GM12874 (cell line): ENCODE data around the gene UGT1A4.

Experiments used
- TF ChIP-seq, protein P1 (sequence below): IDR thresholded peaks from 2 replicates; pipeline ENCODE4 v1.5.1; 2011; ENCODE audit warnings: low read depth, mild to moderate bottlenecking, control low read depth, low read length, moderate library complexity; ENCODE audit not compliant: insufficient read depth

UGT1A4 gene

DNA sequence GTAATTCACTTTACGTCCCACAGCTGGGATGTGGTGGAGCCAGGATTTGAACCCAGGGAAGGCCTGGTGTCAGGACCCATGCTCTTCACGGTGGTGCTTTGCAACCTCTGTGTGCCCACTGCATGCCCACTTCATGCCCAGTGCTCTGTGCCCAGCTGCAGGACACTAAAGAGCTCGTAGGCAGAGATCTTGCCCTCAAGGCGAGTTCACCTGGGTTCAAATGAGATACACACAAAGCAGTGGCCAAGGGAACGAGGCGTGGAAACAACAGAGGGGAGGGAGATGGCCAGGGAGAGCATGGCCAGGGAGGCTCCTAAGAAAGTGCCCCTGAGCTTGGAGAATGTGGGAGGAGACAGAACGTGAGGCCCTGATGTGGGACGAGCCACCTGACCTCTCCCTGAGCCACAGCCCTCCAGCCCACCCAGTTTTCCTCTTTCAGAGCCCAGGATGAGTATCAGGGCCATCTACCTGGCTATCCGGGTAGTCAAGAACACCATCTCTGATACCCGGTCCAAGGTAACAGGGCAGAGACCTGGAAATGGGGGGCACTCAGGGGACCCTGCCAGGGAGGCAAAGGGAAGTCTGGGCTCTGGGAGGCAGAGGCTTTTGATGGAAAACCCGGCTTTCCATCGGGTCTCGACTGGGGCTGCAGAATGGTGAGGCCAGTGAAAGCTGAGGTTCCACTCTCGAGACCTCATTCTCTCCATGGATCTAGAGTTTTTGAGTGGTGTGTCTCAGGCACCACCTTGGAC is 80.0 kb downstream of the UGT1A4 start:
- TF ChIP-seq, protein P1, sequence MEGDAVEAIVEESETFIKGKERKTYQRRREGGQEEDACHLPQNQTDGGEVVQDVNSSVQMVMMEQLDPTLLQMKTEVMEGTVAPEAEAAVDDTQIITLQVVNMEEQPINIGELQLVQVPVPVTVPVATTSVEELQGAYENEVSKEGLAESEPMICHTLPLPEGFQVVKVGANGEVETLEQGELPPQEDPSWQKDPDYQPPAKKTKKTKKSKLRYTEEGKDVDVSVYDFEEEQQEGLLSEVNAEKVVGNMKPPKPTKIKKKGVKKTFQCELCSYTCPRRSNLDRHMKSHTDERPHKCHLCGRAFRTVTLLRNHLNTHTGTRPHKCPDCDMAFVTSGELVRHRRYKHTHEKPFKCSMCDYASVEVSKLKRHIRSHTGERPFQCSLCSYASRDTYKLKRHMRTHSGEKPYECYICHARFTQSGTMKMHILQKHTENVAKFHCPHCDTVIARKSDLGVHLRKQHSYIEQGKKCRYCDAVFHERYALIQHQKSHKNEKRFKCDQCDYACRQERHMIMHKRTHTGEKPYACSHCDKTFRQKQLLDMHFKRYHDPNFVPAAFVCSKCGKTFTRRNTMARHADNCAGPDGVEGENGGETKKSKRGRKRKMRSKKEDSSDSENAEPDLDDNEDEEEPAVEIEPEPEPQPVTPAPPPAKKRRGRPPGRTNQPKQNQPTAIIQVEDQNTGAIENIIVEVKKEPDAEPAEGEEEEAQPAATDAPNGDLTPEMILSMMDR: no peak

DNA sequence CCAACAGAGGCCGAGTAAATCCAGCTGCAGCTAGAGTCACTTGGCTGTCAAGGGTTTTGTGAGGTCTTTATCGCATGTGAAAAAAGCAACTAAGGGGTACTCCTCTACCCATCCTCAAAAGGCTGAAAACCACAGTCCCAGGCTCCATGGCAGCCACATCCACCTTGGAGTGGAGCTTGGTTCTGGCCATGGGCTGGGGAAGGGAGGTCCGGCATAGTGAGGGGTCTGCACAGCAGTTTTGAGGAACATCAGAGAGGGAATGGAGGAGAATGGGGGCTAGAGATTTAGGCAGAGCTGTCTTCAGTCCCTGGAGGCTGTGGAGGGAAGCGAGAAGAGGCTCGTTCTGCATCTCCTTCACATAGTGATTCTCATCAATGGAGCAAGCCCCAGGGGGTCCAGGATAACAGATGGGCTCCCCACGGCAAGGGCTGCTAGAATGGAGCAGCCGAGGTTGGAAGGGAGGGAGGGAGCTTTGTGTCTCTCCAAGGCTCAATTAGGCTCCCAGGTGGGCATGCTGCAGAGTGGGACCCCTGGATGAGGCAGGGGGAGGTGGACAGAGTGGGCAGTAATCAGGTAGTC is 80.6 kb downstream of the UGT1A4 start:
- TF ChIP-seq, protein P1: no peak

DNA sequence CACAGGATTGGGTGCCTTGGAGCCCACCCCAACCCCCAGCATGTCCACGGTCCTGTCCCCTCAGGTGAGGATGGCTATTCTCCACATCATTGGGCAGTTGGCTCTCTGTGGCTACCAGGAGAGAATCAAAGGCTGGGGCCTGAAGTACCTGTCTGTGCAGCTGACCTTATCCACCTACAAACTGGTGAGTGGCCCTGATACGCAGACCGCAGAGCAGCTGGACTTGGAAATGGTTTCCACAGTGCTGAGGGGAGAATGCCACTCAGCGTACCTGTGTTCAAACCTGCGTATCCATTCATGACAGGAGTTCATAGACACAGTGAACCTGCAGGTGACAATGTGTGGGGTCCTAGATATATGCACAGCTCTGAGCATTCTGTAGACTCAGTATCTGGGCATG is 81.2 kb downstream of the UGT1A4 start:
- TF ChIP-seq, protein P1: no peak

DNA sequence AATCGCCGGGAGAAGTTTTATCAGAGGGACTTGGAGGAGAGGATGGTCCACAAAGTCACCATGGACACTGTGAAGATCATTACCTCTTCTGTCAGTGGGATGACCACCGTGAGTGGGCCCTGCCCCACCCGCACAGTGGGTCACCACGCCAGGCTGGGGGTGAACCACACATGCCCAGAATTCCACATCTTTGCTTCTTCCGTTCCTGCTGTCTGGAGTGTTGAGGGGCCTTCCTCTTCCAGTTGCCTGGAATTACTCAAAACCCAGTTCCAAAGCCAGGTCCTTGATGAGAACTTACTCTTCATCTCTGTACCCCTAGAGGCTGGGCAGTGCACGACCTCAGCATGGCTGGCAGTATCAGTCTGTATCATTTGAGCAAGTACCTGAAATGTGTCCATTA is 81.7 kb downstream of the UGT1A4 start:
- TF ChIP-seq, protein P1: no peak

DNA sequence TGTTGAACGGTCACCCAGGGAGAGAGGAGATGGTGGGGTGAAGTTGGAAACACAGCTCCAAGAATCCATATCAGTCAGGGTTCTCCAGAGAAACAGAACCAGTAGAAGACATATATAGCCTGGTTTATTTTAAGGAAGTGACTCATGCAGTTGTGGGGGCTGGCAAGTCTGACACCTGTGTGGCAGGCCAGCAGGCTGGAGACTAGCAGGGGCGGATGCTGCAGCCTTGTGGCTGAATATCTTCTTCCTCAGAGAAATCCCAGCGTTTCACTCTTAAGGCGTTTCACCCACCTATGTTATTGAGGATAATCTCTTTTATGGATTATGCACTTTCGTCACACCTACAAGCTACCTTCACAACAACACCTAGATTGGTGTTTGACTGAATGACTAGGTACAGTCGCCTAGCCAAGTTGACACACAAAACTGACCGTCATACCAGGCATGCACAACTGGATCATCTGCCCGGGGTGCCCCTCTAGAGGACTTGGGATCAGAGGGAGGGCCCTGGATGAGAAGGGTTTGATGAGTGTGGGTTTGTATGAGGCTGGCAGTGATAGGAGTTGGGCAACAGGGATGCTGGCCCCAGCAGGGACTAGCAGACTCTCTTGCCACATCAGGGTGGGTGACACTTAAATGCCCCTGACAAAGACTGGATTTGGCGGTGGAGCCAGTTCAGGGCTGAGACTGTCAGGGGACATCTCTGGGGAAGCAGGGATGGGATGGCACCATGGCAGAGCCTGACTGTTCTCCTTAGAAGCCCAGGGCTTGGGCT is 83.0 kb downstream of the UGT1A4 start:
- TF ChIP-seq, protein P1: no peak

DNA sequence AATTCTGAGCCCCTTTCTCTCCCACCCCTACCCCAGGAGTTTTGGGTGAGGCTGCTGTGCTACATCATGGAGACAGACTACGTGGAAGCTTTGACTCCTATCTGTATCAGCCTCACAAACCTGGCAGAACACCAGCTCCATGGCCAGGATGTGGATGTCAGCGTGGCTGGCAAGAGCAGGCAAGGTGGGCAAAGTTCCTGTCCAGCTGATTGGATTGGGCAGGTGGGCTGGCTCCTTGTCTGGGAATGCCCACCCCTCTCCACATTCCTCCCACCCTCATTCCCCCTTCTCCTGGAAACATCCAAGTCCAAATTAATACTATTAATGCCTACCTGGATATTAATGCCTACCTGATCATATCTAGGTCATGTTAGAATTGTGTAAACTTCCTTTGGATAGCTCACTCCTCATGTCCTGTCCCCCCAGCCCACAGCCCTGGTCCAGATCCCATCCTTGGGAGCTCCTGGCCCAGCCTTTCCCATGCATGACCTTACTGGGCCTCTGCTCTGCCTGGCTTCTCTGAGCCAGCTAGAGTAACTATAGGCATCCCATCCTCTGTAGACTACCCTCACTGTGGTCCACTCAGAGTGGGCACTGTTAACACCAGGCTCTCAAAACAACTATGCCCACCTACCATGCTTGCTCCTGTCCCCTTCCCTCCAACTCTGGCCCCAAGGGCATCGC is 83.7 kb downstream of the UGT1A4 start:
- TF ChIP-seq, protein P1: no peak
